CD4-positive, alpha-beta memory T cell (primary cell): Measurements from ENCODE around the gene ITPR2. TPM values are rescaled to one million over a fixed set of nuclear protein-coding genes. Genes with fewer than 3 reads are reported as not detected.
A peak's percentile ranks its signal among the peaks of the same experiment; 100 is the strongest.

Source experiments
- CTCF ChIA-PET: fragments of 350-600 bp; sonication (Branson Sonifier 250); formaldehyde crosslinking; loops from one replicate; lab custom pipeline; 2021; ENCODE audit warnings: inconsistent platforms; ENCODE audit not compliant: partially characterized antibody; lab: Charles Lee
- POLR2A ChIA-PET: fragments of 350-600 bp; sonication (Branson Sonifier 250); formaldehyde crosslinking; loops from one replicate; lab custom pipeline; 2021; ENCODE audit not compliant: partially characterized antibody; lab: Charles Lee
- DNase-seq, 5 donors: peaks; one replicate each; pipeline versions ENCODE4 v3.0.0 to v3.0.0-alpha.2; 2020 to 2022; ENCODE audit warnings: mixed read lengths in 1 of 5
- H3K27ac ChIP-seq: one replicate; pipeline ENCODE4 v1.7.0; 2013; ENCODE audit warnings: low read depth, low read length
- H3K27me3 ChIP-seq: 2 replicates; pipeline ENCODE4 v1.7.0; 2013; ENCODE audit warnings: mild to moderate bottlenecking, low read length, moderate library complexity; ENCODE audit not compliant: insufficient read depth
- H3K36me3 ChIP-seq: 2 replicates; pipeline ENCODE4 v1.7.0; 2013; ENCODE audit warnings: mild to moderate bottlenecking, low read length, moderate library complexity; ENCODE audit not compliant: insufficient read depth
- H3K4me1 ChIP-seq: 2 replicates; pipeline ENCODE4 v1.7.0; 2013; ENCODE audit warnings: mild to moderate bottlenecking, low read length, moderate library complexity; ENCODE audit not compliant: insufficient read depth
- H3K4me3 ChIP-seq, 2 donors: one replicate each; pipeline ENCODE4 v1.7.0; 2013; ENCODE audit warnings: low read length in 2 of 2, mild to moderate bottlenecking in 1 of 2
- H3K9me3 ChIP-seq, 2 donors: one replicate each; pipeline ENCODE4 v1.7.0; 2013; ENCODE audit warnings: low read length in 2 of 2, control low read depth in 1 of 2; ENCODE audit not compliant: control insufficient read depth in 1 of 2
- H3K27ac Mint-ChIP-seq, 7 donors: one replicate each; pipeline ENCODE4 v1.8.0; 2020 to 2021; ENCODE audit warnings: mixed read lengths in 7 of 7, mild to moderate bottlenecking in 6 of 7, inconsistent platforms in 3 of 7, moderate library complexity in 3 of 7
- H3K27me3 Mint-ChIP-seq, 2 donors: one replicate each; pipeline ENCODE4 v1.8.0; 2020 to 2021; ENCODE audit warnings: mixed read lengths in 2 of 2
- H3K36me3 Mint-ChIP-seq, 2 donors: one replicate each; pipeline ENCODE4 v1.8.0; 2020 to 2021; ENCODE audit warnings: mixed read lengths in 2 of 2, inconsistent platforms in 1 of 2, mild to moderate bottlenecking in 1 of 2
- H3K4me1 Mint-ChIP-seq, 4 donors: one replicate each; pipeline ENCODE4 v1.8.0; 2020 to 2021; ENCODE audit warnings: mixed read lengths in 4 of 4, mild to moderate bottlenecking in 1 of 4
- H3K4me3 Mint-ChIP-seq, 8 donors: one replicate each; pipeline ENCODE4 v1.8.0; 2020 to 2021; ENCODE audit warnings: mixed read lengths in 8 of 8, mild to moderate bottlenecking in 7 of 8, moderate library complexity in 6 of 8, inconsistent platforms in 3 of 8
- H3K9me3 Mint-ChIP-seq, 8 donors: one replicate each; pipeline ENCODE4 v1.8.0; 2020 to 2021; ENCODE audit warnings: mixed read lengths in 8 of 8, mild to moderate bottlenecking in 5 of 8, inconsistent platforms in 3 of 8, moderate library complexity in 1 of 8
- intact Hi-C: fragments of 100-400 bp; cut with micrococcal nuclease; formaldehyde crosslinking; loops from one replicate; pipeline ENCODE4 v1.15.1; 2023
- polyA plus RNA-seq, 2 donors: library from polyadenylated mRNA; unstranded; fragments of 300-500 nt; fragmentation: Illumina TruSeq; gene quantifications; one replicate each; pipeline ENCODE4 v1.2.3, GENCODE V29; 2021
- total RNA-seq, 2 experiments: library from RNA; stranded (reverse); gene quantifications; one replicate each; pipeline ENCODE4 v1.2.3, GENCODE V29; 2021

ITPR2 gene
- total and polyA plus RNA-seq, 4 experiments from 2014 or later, result 4.7 to 55.6 (median 34.1) TPM

GRCh38 chr12:26805401-26805971 is 27.5 kb downstream of the ITPR2 start:
- Mint-ChIP-seq H3K4me3 (peak overlapping the region in 1 of 8 donors; percentile 2), H3K27ac (no peak overlapping the region), H3K9me3 (no peaks in the 10 kb centered on the region), H3K4me1 (peaks cover 10 to 31% (median 23%) of the 10 kb centered on the region in 4 donors), H3K27me3 (no peaks in the 10 kb centered on the region), H3K36me3 (peaks cover 4 to 19% of the 10 kb centered on the region in 2 donors)
- ChIA-PET POLR2A (no interaction called here), CTCF (no interaction called here)
- no peaks in the 10 kb centered on the region for H3K36me3 ChIP-seq
- H3K27me3 ChIP-seq, result no peaks in the 10 kb centered on the region
- intact Hi-C loops, result no loop called here
- no peaks in the 10 kb centered on the region for H3K9me3 ChIP-seq
- no peaks in the 10 kb centered on the region for H3K4me1 ChIP-seq
- no peak overlapping the region for H3K4me3 ChIP-seq
- DNase-seq, result no peak
- H3K27ac ChIP-seq, result no peak overlapping the region

- ChIA-PET POLR2A (no interaction called here), CTCF (no interaction called here)
- Mint-ChIP-seq H3K36me3 (peaks cover 4 to 15% of the 10 kb centered on the region in 2 donors), H3K4me3 (no peak overlapping the region), H3K4me1 (peaks cover 9 to 25% (median 17%) of the 10 kb centered on the region in 4 donors), H3K9me3 (no peaks in the 10 kb centered on the region), H3K27me3 (no peaks in the 10 kb centered on the region), H3K27ac (peak overlapping the region in 1 of 7 donors; percentile 39)
- DNase-seq, result no peak
- Histone ChIP-seq H3K27ac (no peak overlapping the region), H3K9me3 (no peaks in the 10 kb centered on the region), H3K36me3 (no peaks in the 10 kb centered on the region), H3K27me3 (no peaks in the 10 kb centered on the region), H3K4me3 (no peak overlapping the region), H3K4me1 (no peaks in the 10 kb centered on the region)
- intact Hi-C loops, result no loop called here
Measured at GRCh38 chr12:26803552-26803951, 29.4 kb downstream of the ITPR2 start.

- H3K4me1 Mint-ChIP-seq, result peaks cover 8 to 23% (median 15%) of the 10 kb centered on the region in 4 donors
- no peaks in the 10 kb centered on the region for H3K9me3 ChIP-seq
- H3K27me3 Mint-ChIP-seq, result no peaks in the 10 kb centered on the region
- H3K27ac ChIP-seq, result no peak overlapping the region
- peaks cover 0 to 2% (median 0%) of the 10 kb centered on the region in 8 donors for H3K9me3 Mint-ChIP-seq
- no peak for DNase-seq
- H3K36me3 ChIP-seq, result no peaks in the 10 kb centered on the region
- H3K4me3 Mint-ChIP-seq, result no peak overlapping the region
- ChIA-PET CTCF (no interaction called here), POLR2A (no interaction called here)
- H3K27me3 ChIP-seq, result no peaks in the 10 kb centered on the region
- no peak overlapping the region for H3K27ac Mint-ChIP-seq
- no peak overlapping the region for H3K4me3 ChIP-seq
- intact Hi-C loops, result no loop called here
- peaks cover 4 to 19% of the 10 kb centered on the region in 2 donors for H3K36me3 Mint-ChIP-seq
- peaks cover 4% of the 10 kb centered on the region for H3K4me1 ChIP-seq
Measured at GRCh38 chr12:26801486-26801885, 31.5 kb downstream of the ITPR2 start.

GRCh38 chr12:26800858-26801257 is 32.1 kb downstream of the ITPR2 start:
- H3K36me3 Mint-ChIP-seq, result peaks cover 3 to 19% of the 10 kb centered on the region in 2 donors
- Histone ChIP-seq H3K27ac (no peak overlapping the region), H3K4me3 (no peak overlapping the region), H3K4me1 (peaks cover 4% of the 10 kb centered on the region), H3K36me3 (no peaks in the 10 kb centered on the region), H3K9me3 (no peaks in the 10 kb centered on the region), H3K27me3 (no peaks in the 10 kb centered on the region)
- H3K4me1 Mint-ChIP-seq, result peaks cover 8 to 22% (median 14%) of the 10 kb centered on the region in 4 donors
- no peak overlapping the region for H3K27ac Mint-ChIP-seq
- CTCF ChIA-PET, result no interaction called here
- H3K4me3 Mint-ChIP-seq, result no peak overlapping the region
- H3K27me3 Mint-ChIP-seq, result no peaks in the 10 kb centered on the region
- no peak for DNase-seq
- intact Hi-C loops, result no loop called here
- POLR2A ChIA-PET, result no interaction called here
- peaks cover 0 to 2% (median 0%) of the 10 kb centered on the region in 8 donors for H3K9me3 Mint-ChIP-seq

GRCh38 chr12:26800347-26800746 is 32.6 kb downstream of the ITPR2 start:
- Histone ChIP-seq H3K4me3 (no peak overlapping the region), H3K27me3 (no peaks in the 10 kb centered on the region), H3K4me1 (peaks cover 4% of the 10 kb centered on the region), H3K9me3 (no peaks in the 10 kb centered on the region), H3K36me3 (no peaks in the 10 kb centered on the region), H3K27ac (no peak overlapping the region)
- Mint-ChIP-seq H3K36me3 (peaks cover 3 to 19% of the 10 kb centered on the region in 2 donors), H3K27ac (no peak overlapping the region), H3K4me1 (peaks cover 8 to 20% (median 13%) of the 10 kb centered on the region in 4 donors), H3K27me3 (no peaks in the 10 kb centered on the region), H3K4me3 (no peak overlapping the region), H3K9me3 (peaks cover 0 to 2% (median 0%) of the 10 kb centered on the region in 8 donors)
- ChIA-PET CTCF (no interaction called here), POLR2A (no interaction called here)
- DNase-seq, result no peak
- intact Hi-C loops, result no loop called here

- Mint-ChIP-seq H3K4me1 (peaks cover 8 to 20% (median 13%) of the 10 kb centered on the region in 4 donors), H3K4me3 (no peak overlapping the region), H3K9me3 (peaks cover 0 to 2% (median 0%) of the 10 kb centered on the region in 8 donors), H3K27me3 (no peaks in the 10 kb centered on the region), H3K27ac (peak overlapping the region in 1 of 7 donors; percentile 1), H3K36me3 (peaks cover 3 to 19% of the 10 kb centered on the region in 2 donors)
- H3K36me3 ChIP-seq, result no peaks in the 10 kb centered on the region
- intact Hi-C loops, result no loop called here
- H3K4me3 ChIP-seq, result no peak overlapping the region
- H3K9me3 ChIP-seq, result no peaks in the 10 kb centered on the region
- CTCF ChIA-PET, result no interaction called here
- H3K4me1 ChIP-seq, result peaks cover 4% of the 10 kb centered on the region
- H3K27me3 ChIP-seq, result no peaks in the 10 kb centered on the region
- H3K27ac ChIP-seq, result no peak overlapping the region
- no peak for DNase-seq
- POLR2A ChIA-PET, result no interaction called here
Measured at GRCh38 chr12:26799741-26800140, 33.3 kb downstream of the ITPR2 start.

GRCh38 chr12:26798640-26799039 is 34.4 kb downstream of the ITPR2 start:
- Mint-ChIP-seq H3K27me3 (no peaks in the 10 kb centered on the region), H3K27ac (no peak overlapping the region), H3K4me3 (no peak overlapping the region), H3K36me3 (peaks cover 3 to 22% of the 10 kb centered on the region in 2 donors), H3K4me1 (peaks cover 7 to 21% (median 12%) of the 10 kb centered on the region in 4 donors), H3K9me3 (peaks cover 0 to 2% (median 0%) of the 10 kb centered on the region in 8 donors)
- no peaks in the 10 kb centered on the region for H3K27me3 ChIP-seq
- DNase-seq, result no peak
- intact Hi-C loops, result no loop called here
- CTCF ChIA-PET, result no interaction called here
- no peak overlapping the region for H3K27ac ChIP-seq
- H3K4me3 ChIP-seq, result no peak overlapping the region
- POLR2A ChIA-PET, result no interaction called here
- H3K36me3 ChIP-seq, result no peaks in the 10 kb centered on the region
- peaks cover 4% of the 10 kb centered on the region for H3K4me1 ChIP-seq
- no peaks in the 10 kb centered on the region for H3K9me3 ChIP-seq
